ENCODE measurements around the gene TRMT11. TPM values are rescaled to one million over a fixed set of nuclear protein-coding genes. Genes with fewer than 3 reads are reported as not detected.

Gene TRMT11
- polyA plus RNA-seq, 1 of the 3 experiments (the other 2 are of a cell fraction): 15.0 TPM

DNA sequence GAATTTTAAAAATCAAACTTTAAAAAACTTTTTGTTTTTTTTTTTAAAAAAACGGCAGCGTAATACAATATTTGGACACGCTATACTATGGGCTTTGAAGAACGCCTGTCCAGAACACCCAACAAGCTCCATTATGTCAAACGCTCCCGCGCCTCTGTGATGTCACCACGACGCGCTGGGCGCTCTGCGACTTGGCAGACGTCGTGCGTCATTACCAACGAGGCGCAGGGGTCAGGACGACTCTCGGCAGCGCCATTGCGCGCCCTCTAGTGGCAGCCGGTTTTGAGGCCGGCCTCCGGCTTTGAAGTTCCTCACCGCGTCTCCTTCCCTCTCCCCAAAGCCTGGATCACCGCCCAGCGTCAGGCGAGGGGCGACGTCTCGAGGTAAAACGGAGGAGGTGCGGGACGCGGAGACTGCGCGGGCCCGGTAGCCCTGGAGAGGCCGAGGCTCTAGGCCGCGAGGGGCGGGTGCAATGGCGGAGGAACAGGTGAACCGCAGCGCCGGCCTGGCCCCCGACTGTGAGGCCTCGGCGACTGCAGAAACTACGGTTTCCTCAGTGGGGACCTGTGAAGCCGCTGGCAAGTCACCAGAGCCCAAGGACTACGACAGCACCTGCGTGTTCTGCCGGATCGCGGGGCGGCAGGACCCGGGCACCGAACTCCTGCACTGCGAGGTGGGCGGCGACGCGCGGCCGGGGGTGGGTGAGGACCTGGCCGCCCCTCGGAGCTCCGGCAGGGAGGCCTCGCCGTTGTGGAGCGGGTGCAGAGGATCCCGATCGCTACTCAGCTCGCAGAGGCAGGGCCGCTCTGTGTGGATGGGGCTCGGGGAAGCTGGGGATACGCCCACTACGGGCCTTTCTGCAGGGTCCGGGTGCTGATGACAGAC lies 29.6 kb upstream of the TRMT11 start, which contains the start of gene HINT3:
HINT3 (plus strand) TSS at position 265 of the 885 bp plus-strand sequence; CDS start at position 473, 208 bp downstream.
- Histone ChIP-seq H3F3A (replicated peaks; ENCODE audit: insufficient read depth) (peaks cover 4% of the 10 kb centered on the region), H3K9ac (peak within 1 kb of the TSS; percentile 92), H3K9me2 (no peaks in the 10 kb centered on the region), H3K27me3 (ENCODE audit: insufficient read depth) (no peaks in the 10 kb centered on the region), H2AFZ (ENCODE audit: low read depth) (peak within 1 kb of the TSS; percentile 90), H3K36me3 (replicated peaks in 1 of 2; ENCODE audit: control insufficient read depth in 1 of 2, insufficient read depth in 2 of 2, low read length in 1 of 2) (peaks cover 0 to 2% of the 10 kb centered on the region in 2 experiments), H3K27ac (ENCODE audit: low read depth in 2 of 2, low read length in 1 of 2) (peak within 1 kb of the TSS; percentile 68 to 90), H3K4me2 (peak within 1 kb of the TSS; percentile 92), H3K79me2 (ENCODE audit: insufficient read depth) (peaks cover 14% of the 10 kb centered on the region; the same call in 1 of the 2 replicates), H3K4me1 (ENCODE audit: control insufficient read depth in 1 of 2, insufficient read depth in 2 of 2, low read depth in 1 of 2, low read length in 1 of 2) (peaks cover 7 to 8% of the 10 kb centered on the region in 2 experiments; a peak in 3 of 4 replicates), H3K9me3 (no peaks in the 10 kb centered on the region), H4K20me1 (ENCODE audit: insufficient read depth) (no peaks in the 10 kb centered on the region), H3K4me3 (ENCODE audit: low read depth in 2 of 2, low read length in 1 of 2) (peak within 1 kb of the TSS; percentile 79 to 96)
- WGBS (ENCODE audit: low lambda C conversion rate): 0% methylated on average over 13 of the region's 82 CpGs
- peak; percentile 92 for DNase-seq
- CTCF ChIA-PET: interaction anchor here (0.6 to 6.4 kb wide), 64 partner anchors 8 to 663 kb away, joined by 3 to 65 read pairs (median 4); partner anchors contain the start of genes NCOA7 and TRMT11
- POLR2A ChIA-PET: interaction anchor here (0.6 to 2.9 kb wide), 5 partner anchors 14 to 176 kb away, joined by 3 to 44 read pairs (median 8); partner anchors contain the start of gene NCOA7
- TF ChIP-seq SMC3 (IDR thresholded peaks at IDR 0.05; ENCODE audit: low read depth, low read length): peak; percentile 84
- TF ChIP-seq GATA2 (CRISPR knock-in tag; IDR thresholded peaks at IDR 0.05): no peak
- peak; percentile 93 for TF ChIP-seq MXI1 (IDR thresholded peaks at IDR 0.05; ENCODE audit: low read depth, low read length)
- TF ChIP-seq CHD2 (IDR thresholded peaks at IDR 0.05; ENCODE audit: low read length, partially characterized antibody): peak; percentile 91
- no peak for TF ChIP-seq RXRA (IDR thresholded peaks at IDR 0.05; ENCODE audit: borderline replicate concordance, low read depth)
- no peak for TF ChIP-seq MEF2A (IDR thresholded peaks at IDR 0.05; ENCODE audit: borderline replicate concordance, low read depth)
- TF ChIP-seq, protein P1, sequence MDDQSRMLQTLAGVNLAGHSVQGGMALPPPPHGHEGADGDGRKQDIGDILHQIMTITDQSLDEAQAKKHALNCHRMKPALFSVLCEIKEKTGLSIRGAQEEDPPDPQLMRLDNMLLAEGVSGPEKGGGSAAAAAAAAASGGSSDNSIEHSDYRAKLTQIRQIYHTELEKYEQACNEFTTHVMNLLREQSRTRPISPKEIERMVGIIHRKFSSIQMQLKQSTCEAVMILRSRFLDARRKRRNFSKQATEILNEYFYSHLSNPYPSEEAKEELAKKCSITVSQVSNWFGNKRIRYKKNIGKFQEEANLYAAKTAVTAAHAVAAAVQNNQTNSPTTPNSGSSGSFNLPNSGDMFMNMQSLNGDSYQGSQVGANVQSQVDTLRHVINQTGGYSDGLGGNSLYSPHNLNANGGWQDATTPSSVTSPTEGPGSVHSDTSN (IDR thresholded peaks at IDR 0.05): no peak
- TF ChIP-seq EZH2phosphoT487 (IDR thresholded peaks at IDR 0.05; ENCODE audit: borderline replicate concordance, low read depth): no peak
- TF ChIP-seq TAF1 (IDR thresholded peaks at IDR 0.05; ENCODE audit: borderline replicate concordance, low read depth, low read length): peak; percentile 57; the same call in 1 of the 2 replicates
- peak; percentile 84 for TF ChIP-seq YY1 (IDR thresholded peaks at IDR 0.05; ENCODE audit: low read depth)
- TF ChIP-seq ELF1 (IDR thresholded peaks at IDR 0.05): no peak
- TF ChIP-seq, protein P2, sequence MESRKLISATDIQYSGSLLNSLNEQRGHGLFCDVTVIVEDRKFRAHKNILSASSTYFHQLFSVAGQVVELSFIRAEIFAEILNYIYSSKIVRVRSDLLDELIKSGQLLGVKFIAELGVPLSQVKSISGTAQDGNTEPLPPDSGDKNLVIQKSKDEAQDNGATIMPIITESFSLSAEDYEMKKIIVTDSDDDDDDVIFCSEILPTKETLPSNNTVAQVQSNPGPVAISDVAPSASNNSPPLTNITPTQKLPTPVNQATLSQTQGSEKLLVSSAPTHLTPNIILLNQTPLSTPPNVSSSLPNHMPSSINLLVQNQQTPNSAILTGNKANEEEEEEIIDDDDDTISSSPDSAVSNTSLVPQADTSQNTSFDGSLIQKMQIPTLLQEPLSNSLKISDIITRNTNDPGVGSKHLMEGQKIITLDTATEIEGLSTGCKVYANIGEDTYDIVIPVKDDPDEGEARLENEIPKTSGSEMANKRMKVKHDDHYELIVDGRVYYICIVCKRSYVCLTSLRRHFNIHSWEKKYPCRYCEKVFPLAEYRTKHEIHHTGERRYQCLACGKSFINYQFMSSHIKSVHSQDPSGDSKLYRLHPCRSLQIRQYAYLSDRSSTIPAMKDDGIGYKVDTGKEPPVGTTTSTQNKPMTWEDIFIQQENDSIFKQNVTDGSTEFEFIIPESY (IDR thresholded peaks at IDR 0.05; ENCODE audit: borderline replicate concordance, low read depth): no peak
- TF ChIP-seq, protein P3, sequence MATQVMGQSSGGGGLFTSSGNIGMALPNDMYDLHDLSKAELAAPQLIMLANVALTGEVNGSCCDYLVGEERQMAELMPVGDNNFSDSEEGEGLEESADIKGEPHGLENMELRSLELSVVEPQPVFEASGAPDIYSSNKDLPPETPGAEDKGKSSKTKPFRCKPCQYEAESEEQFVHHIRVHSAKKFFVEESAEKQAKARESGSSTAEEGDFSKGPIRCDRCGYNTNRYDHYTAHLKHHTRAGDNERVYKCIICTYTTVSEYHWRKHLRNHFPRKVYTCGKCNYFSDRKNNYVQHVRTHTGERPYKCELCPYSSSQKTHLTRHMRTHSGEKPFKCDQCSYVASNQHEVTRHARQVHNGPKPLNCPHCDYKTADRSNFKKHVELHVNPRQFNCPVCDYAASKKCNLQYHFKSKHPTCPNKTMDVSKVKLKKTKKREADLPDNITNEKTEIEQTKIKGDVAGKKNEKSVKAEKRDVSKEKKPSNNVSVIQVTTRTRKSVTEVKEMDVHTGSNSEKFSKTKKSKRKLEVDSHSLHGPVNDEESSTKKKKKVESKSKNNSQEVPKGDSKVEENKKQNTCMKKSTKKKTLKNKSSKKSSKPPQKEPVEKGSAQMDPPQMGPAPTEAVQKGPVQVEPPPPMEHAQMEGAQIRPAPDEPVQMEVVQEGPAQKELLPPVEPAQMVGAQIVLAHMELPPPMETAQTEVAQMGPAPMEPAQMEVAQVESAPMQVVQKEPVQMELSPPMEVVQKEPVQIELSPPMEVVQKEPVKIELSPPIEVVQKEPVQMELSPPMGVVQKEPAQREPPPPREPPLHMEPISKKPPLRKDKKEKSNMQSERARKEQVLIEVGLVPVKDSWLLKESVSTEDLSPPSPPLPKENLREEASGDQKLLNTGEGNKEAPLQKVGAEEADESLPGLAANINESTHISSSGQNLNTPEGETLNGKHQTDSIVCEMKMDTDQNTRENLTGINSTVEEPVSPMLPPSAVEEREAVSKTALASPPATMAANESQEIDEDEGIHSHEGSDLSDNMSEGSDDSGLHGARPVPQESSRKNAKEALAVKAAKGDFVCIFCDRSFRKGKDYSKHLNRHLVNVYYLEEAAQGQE (IDR thresholded peaks at IDR 0.05; ENCODE audit: low read depth, low read length): 0 out of 2 replicates have a peak, but pooled peaks have one; percentile 15
- TF ChIP-seq FOSL2 (IDR thresholded peaks at IDR 0.05; ENCODE audit: borderline replicate concordance, low read depth): no peak; the same call in 1 of the 2 replicates
- no peak for TF ChIP-seq NRF1 (IDR thresholded peaks at IDR 0.05; ENCODE audit: low read depth, low read length)
- TF ChIP-seq FOXJ3 (CRISPR knock-in tag; IDR thresholded peaks at IDR 0.05): 0 out of 2 replicates have a peak, but pooled peaks have one; percentile 39
- TF ChIP-seq, protein P4, sequence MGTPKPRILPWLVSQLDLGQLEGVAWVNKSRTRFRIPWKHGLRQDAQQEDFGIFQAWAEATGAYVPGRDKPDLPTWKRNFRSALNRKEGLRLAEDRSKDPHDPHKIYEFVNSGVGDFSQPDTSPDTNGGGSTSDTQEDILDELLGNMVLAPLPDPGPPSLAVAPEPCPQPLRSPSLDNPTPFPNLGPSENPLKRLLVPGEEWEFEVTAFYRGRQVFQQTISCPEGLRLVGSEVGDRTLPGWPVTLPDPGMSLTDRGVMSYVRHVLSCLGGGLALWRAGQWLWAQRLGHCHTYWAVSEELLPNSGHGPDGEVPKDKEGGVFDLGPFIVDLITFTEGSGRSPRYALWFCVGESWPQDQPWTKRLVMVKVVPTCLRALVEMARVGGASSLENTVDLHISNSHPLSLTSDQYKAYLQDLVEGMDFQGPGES (IDR thresholded peaks at IDR 0.05; ENCODE audit: low read depth, low read length): no peak
- TF ChIP-seq, protein P5, sequence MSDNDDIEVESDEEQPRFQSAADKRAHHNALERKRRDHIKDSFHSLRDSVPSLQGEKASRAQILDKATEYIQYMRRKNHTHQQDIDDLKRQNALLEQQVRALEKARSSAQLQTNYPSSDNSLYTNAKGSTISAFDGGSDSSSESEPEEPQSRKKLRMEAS (IDR thresholded peaks at IDR 0.05; ENCODE audit: low read depth): peak; percentile 66
- peak; percentile 42; the same call in 1 of the 2 replicates for TF ChIP-seq RFX5 (IDR thresholded peaks at IDR 0.05; ENCODE audit: low read length)
- TF ChIP-seq RCOR1 (IDR thresholded peaks at IDR 0.05; ENCODE audit: low read length): peak; percentile 66; the same call in 1 of the 2 replicates
- TF ChIP-seq, protein P6, sequence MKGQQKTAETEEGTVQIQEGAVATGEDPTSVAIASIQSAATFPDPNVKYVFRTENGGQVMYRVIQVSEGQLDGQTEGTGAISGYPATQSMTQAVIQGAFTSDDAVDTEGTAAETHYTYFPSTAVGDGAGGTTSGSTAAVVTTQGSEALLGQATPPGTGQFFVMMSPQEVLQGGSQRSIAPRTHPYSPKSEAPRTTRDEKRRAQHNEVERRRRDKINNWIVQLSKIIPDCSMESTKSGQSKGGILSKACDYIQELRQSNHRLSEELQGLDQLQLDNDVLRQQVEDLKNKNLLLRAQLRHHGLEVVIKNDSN (IDR thresholded peaks at IDR 0.05; ENCODE audit: borderline replicate concordance, low read depth): no peak
- TF ChIP-seq RAD21 (IDR thresholded peaks at IDR 0.05; ENCODE audit: low read length): peak; percentile 75
- no peak for TF ChIP-seq JUND (IDR thresholded peaks at IDR 0.05)
